HepG2 (cell line): Measurements from ENCODE around the gene MILR1. TPM values are rescaled to one million over a fixed set of nuclear protein-coding genes. Genes with fewer than 3 reads are reported as not detected.

Experiments used
- EHMT2 ChIP-seq: fragments of 200-600 bp; sonication (generic); IDR thresholded peaks from 2 replicates; pipeline ENCODE4 v1.7.0; 2017; ENCODE audit warnings: antibody characterized with exemption, low read depth, low read length, borderline replicate concordance
- HMGXB4 ChIP-seq, 2 experiments: sonication (generic) in 1 of 2; formaldehyde crosslinking in 1 of 2; IDR thresholded peaks; 2 replicates each; pipeline versions ENCODE4 v1.4.0 to v1.6.1; 2018 to 2020; ENCODE audit warnings: missing genetic modification reagents in 2 of 2, borderline replicate concordance in 1 of 2, low read depth in 1 of 2, mild to moderate bottlenecking in 1 of 2, missing biosample characterization in 1 of 2
- MBNL3 ChIP-seq: fragments of 250-450 bp; sonication (Bioruptor Pico); conservative IDR thresholded peaks from 2 replicates; pipeline ENCODE4 v1.8.0; 2022; ENCODE audit warnings: mild to moderate bottlenecking, inconsistent platforms
- MED13 ChIP-seq: sonication (generic); formaldehyde crosslinking; IDR thresholded peaks from 2 replicates; pipeline ENCODE4 v1.5.0; 2020; ENCODE audit warnings: missing genetic modification reagents
- MED8 ChIP-seq: sonication (generic); formaldehyde crosslinking; IDR thresholded peaks from 2 replicates; pipeline ENCODE4 v1.8.1; 2023; ENCODE audit warnings: mild to moderate bottlenecking, missing genetic modification reagents; ENCODE audit not compliant: insufficient replicate concordance
- MTA1 ChIP-seq: sonication (generic); formaldehyde crosslinking; IDR thresholded peaks from 2 replicates; pipeline ENCODE4 v1.4.0; 2020; ENCODE audit warnings: missing genetic modification reagents, mild to moderate bottlenecking, borderline replicate concordance
- PAX8 ChIP-seq: sonication (generic); formaldehyde crosslinking; IDR thresholded peaks from 2 replicates; pipeline ENCODE4 v1.8.0; 2022; ENCODE audit warnings: mild to moderate bottlenecking, missing genetic modification reagents, borderline replicate concordance
- REXO4 ChIP-seq: sonication (generic); formaldehyde crosslinking; IDR thresholded peaks from 2 replicates; pipeline ENCODE4 v1.8.0; 2022; ENCODE audit warnings: missing genetic modification reagents, mild to moderate bottlenecking, borderline replicate concordance
- RORA ChIP-seq: sonication (generic); formaldehyde crosslinking; IDR thresholded peaks from 2 replicates; pipeline ENCODE4 v1.5.0; 2020; ENCODE audit warnings: mild to moderate bottlenecking, missing genetic modification reagents, moderate library complexity
- SMC3 ChIP-seq: IDR thresholded peaks from 2 replicates; pipeline ENCODE4 v1.6.1; 2011; ENCODE audit warnings: low read length, improper control_type of control experiment
- SRSF1 ChIP-seq: fragments of 200-400 bp; formaldehyde crosslinking; optimal IDR thresholded peaks from 2 replicates; pipeline ENCODE3; 2017; ENCODE audit warnings: mild to moderate bottlenecking, low read depth, low read length, moderate library complexity
- ZBTB26 ChIP-seq: IDR thresholded peaks from 2 replicates; pipeline ENCODE4 v1.6.1; 2016; ENCODE audit warnings: missing compliant biosample characterization, missing genetic modification reagents, borderline replicate concordance
- ZFP82 ChIP-seq: sonication (generic); formaldehyde crosslinking; IDR thresholded peaks from 2 replicates; pipeline ENCODE4 v1.5.1; 2020; ENCODE audit warnings: mild to moderate bottlenecking, missing genetic modification reagents, borderline replicate concordance
- ZNF33A ChIP-seq: sonication (generic); formaldehyde crosslinking; IDR thresholded peaks from 2 replicates; pipeline ENCODE4 v1.5.1; 2020; ENCODE audit warnings: missing genetic modification reagents, mild to moderate bottlenecking, moderate library complexity, borderline replicate concordance
- ZNF451 ChIP-seq: sonication (generic); formaldehyde crosslinking; IDR thresholded peaks from 2 replicates; pipeline ENCODE4 v1.5.0; 2020; ENCODE audit warnings: mild to moderate bottlenecking, missing genetic modification reagents
- ZNF460 ChIP-seq: sonication (generic); formaldehyde crosslinking; IDR thresholded peaks from 2 replicates; pipeline ENCODE4 v1.5.1; 2020; ENCODE audit warnings: missing genetic modification reagents, mild to moderate bottlenecking, borderline replicate concordance
- ZNF572 ChIP-seq: sonication (generic); formaldehyde crosslinking; IDR thresholded peaks from 2 replicates; pipeline ENCODE4 v1.5.1; 2020; ENCODE audit warnings: mild to moderate bottlenecking, missing genetic modification reagents
- ZNF605 ChIP-seq: sonication (generic); formaldehyde crosslinking; IDR thresholded peaks from 2 replicates; pipeline ENCODE4 v1.8.0; 2022; ENCODE audit warnings: mild to moderate bottlenecking, missing genetic modification reagents
- ZNF703 ChIP-seq: sonication (generic); formaldehyde crosslinking; IDR thresholded peaks from 2 replicates; pipeline ENCODE4 v1.5.1; 2020; ENCODE audit warnings: missing genetic modification reagents, mild to moderate bottlenecking, moderate library complexity, borderline replicate concordance
- ZNF792 ChIP-seq: IDR thresholded peaks from 2 replicates; pipeline ENCODE4 v1.6.1; 2016
- ZNF839 ChIP-seq: sonication (generic); formaldehyde crosslinking; IDR thresholded peaks from 2 replicates; pipeline ENCODE4 v1.4.0; 2020; ENCODE audit warnings: missing genetic modification reagents, mild to moderate bottlenecking, borderline replicate concordance
- polyA plus RNA-seq, 8 experiments: library from polyadenylated mRNA; depleted of rRNA in 3 of 8; stranded (reverse) in 7 of 8; unstranded in 1 of 8; fragments of >200 nt; fragmentation: Illumina TruSeq in 4 of 8; extraction: Trizol in 4 of 8; gene quantifications; 2 replicates each; pipeline versions ENCODE4 v1.2.1 to v1.2.3, GENCODE V29; 2011 to 2016; ENCODE audit warnings: low read depth in 4 of 8, missing spikeins in 1 of 8, mixed read lengths in 1 of 8; ENCODE audit not compliant: insufficient read depth in 1 of 8
- total RNA-seq, 5 experiments: library from RNA; depleted of rRNA; stranded (reverse); fragments of >200 nt; fragmentation: Illumina TruSeq; extraction: Trizol; gene quantifications; 2 replicates each; pipeline ENCODE4 v1.2.3, GENCODE V29; 2016; ENCODE audit warnings: low read depth in 1 of 5
- TF ChIP-seq, protein P1 (sequence below): sonication (generic); formaldehyde crosslinking; IDR thresholded peaks from 2 replicates; pipeline ENCODE4 v1.4.0; 2020; ENCODE audit warnings: missing genetic modification reagents
- TF ChIP-seq, protein P2 (sequence below): sonication (generic); formaldehyde crosslinking; IDR thresholded peaks from 2 replicates; pipeline ENCODE4 v1.4.0; 2020; ENCODE audit warnings: missing genetic modification reagents

Gene MILR1
- total and polyA plus RNA-seq, 2 of the 13 experiments (the other 11 are each of a cell fraction or from before 2014, with no cell fraction given) = 0.27 to 1.7 TPM

DNA sequence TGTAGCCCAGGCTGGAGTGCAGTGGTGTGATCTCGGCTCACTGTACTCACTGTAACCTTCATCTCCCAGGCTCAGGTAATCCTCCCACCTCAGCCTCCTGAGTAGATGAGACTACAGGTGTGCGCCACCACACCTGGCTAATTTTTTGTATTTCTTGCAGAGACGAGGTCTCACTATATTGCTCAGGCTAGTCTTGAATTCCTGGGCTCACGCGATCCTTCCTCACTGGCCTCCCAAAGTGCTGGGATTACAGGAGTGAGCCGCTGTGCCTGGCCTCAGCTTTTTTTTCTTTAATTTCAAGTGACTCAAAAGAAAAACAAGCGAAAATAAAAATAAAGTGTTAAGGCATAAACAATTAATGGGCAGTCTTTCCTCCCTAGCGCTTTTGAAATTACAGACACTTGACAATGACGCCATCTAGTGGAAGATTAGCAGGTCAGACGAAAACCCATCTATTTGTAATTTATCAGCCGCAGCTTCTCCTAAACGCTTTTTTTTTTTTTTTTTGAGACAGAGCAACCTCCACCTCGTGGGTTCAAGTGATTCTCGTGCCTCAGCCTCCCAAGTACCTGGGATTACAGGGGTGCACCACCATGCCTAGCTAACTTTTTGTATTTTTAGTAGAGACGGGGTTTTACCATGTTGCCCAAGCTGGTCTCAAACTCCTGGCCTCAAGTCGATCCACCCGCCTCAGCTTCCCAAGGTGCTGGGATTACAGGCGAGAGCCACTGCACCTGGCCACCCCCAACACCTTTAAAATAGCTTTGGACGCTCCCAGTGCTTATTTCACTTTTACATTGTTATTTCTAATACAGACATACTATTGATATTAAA lies 30.2 kb upstream of the MILR1 start (continued):
- TF ChIP-seq ZNF703 (CRISPR knock-in tag) (no peak), ZNF792 (no peak; the same call in 1 of the 2 replicates), ZBTB26 (CRISPR knock-in tag) (no peak), PAX8 (CRISPR knock-in tag) (0 out of 2 replicates have a peak, but pooled peaks have one; percentile 33), ZNF839 (CRISPR knock-in tag) (no peak), EHMT2 (no peak), MED8 (CRISPR knock-in tag) (no peak), ZNF572 (CRISPR knock-in tag) (no peak), REXO4 (CRISPR knock-in tag) (no peak), ZNF33A (CRISPR knock-in tag) (no peak), SMC3 (peak; percentile 75), ZFP82 (CRISPR knock-in tag) (no peak), ZNF451 (CRISPR knock-in tag) (no peak), SRSF1 (no peak), MTA1 (CRISPR knock-in tag) (no peak), MED13 (CRISPR knock-in tag) (no peak), ZNF605 (CRISPR knock-in tag) (peak; percentile 55; the same call in 1 of the 2 replicates), ZNF460 (CRISPR knock-in tag) (peak; percentile 55; the same call in 1 of the 2 replicates), HMGXB4 (CRISPR knock-in tag; IDR thresholded peaks at IDR 0.05; ENCODE audit: borderline replicate concordance in 1 of 2, low read depth in 1 of 2) (peak; percentile 35 to 41; a peak in 1 of 4 replicates), MBNL3 (no peak), RORA (CRISPR knock-in tag) (no peak)
- TF ChIP-seq, protein P1, sequence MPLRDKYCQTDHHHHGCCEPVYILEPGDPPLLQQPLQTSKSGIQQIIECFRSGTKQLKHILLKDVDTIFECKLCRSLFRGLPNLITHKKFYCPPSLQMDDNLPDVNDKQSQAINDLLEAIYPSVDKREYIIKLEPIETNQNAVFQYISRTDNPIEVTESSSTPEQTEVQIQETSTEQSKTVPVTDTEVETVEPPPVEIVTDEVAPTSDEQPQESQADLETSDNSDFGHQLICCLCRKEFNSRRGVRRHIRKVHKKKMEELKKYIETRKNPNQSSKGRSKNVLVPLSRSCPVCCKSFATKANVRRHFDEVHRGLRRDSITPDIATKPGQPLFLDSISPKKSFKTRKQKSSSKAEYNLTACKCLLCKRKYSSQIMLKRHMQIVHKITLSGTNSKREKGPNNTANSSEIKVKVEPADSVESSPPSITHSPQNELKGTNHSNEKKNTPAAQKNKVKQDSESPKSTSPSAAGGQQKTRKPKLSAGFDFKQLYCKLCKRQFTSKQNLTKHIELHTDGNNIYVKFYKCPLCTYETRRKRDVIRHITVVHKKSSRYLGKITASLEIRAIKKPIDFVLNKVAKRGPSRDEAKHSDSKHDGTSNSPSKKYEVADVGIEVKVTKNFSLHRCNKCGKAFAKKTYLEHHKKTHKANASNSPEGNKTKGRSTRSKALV = no peak
- TF ChIP-seq, protein P2, sequence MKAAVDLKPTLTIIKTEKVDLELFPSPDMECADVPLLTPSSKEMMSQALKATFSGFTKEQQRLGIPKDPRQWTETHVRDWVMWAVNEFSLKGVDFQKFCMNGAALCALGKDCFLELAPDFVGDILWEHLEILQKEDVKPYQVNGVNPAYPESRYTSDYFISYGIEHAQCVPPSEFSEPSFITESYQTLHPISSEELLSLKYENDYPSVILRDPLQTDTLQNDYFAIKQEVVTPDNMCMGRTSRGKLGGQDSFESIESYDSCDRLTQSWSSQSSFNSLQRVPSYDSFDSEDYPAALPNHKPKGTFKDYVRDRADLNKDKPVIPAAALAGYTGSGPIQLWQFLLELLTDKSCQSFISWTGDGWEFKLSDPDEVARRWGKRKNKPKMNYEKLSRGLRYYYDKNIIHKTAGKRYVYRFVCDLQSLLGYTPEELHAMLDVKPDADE (CRISPR knock-in tag) = no peak
